Smooth muscle cell (in vitro differentiated cells): ENCODE results near the gene TSPAN2. TPM values are rescaled to one million over a fixed set of nuclear protein-coding genes. Genes with fewer than 3 reads are reported as not detected.

ENCODE experiments used
- DNase-seq: peaks from one replicate; lab custom pipeline; 2025; ENCODE audit not compliant: unreplicated experiment; lab: John Stamatoyannopoulos, UW
- H2AFZ ChIP-seq: fragments of 200-600 bp; sonication (generic); 2 replicates; pipeline ENCODE4 v1.6.0; 2016; ENCODE audit warnings: antibody characterized with exemption, low read depth, mild to moderate bottlenecking
- H3F3A ChIP-seq: fragments of 200-600 bp; sonication (generic); 2 replicates; pipeline ENCODE4 v1.6.0; 2017; ENCODE audit warnings: antibody characterized with exemption, low read depth
- H3K27ac ChIP-seq: fragments of 200-600 bp; sonication (generic); 2 replicates; pipeline ENCODE4 v1.5.1; 2016; ENCODE audit warnings: low read depth, mild to moderate bottlenecking
- H3K27me3 ChIP-seq: fragments of 200-600 bp; sonication (generic); 2 replicates; pipeline ENCODE4 v1.6.1; 2016; ENCODE audit warnings: low read depth, mild to moderate bottlenecking
- H3K36me3 ChIP-seq: fragments of 200-600 bp; sonication (generic); 2 replicates; pipeline ENCODE4 v1.5.1; 2016; ENCODE audit warnings: low read depth
- H3K4me1 ChIP-seq: fragments of 200-600 bp; sonication (generic); 2 replicates; pipeline ENCODE4 v1.5.1; 2016; ENCODE audit warnings: low read depth
- H3K4me2 ChIP-seq: fragments of 200-600 bp; sonication (generic); 2 replicates; pipeline ENCODE4 v1.6.0; 2016; ENCODE audit warnings: mild to moderate bottlenecking
- H3K4me3 ChIP-seq: fragments of 200-600 bp; sonication (generic); 2 replicates; pipeline ENCODE4 v1.5.1; 2016; ENCODE audit warnings: mild to moderate bottlenecking
- H3K79me2 ChIP-seq: fragments of 200-600 bp; sonication (generic); 2 replicates; pipeline ENCODE4 v1.6.0; 2016; ENCODE audit warnings: low read depth, mild to moderate bottlenecking
- H3K9ac ChIP-seq: fragments of 200-600 bp; sonication (generic); 2 replicates; pipeline ENCODE4 v1.6.0; 2016; ENCODE audit warnings: low read depth
- H3K9me3 ChIP-seq: fragments of 200-600 bp; sonication (generic); replicated peaks from 2 replicates; pipeline ENCODE4 v1.5.1; 2016; ENCODE audit warnings: low read depth
- H4K20me1 ChIP-seq: fragments of 200-600 bp; sonication (generic); 2 replicates; pipeline ENCODE4 v1.6.0; 2016; ENCODE audit warnings: low read depth
- WGBS: methylation state at CpG from one replicate; pipeline ENCODE4 v1.1.7; 2016; ENCODE audit warnings: low lambda C conversion rate; 5-methylcytosine and 5-hydroxymethylcytosine counted together
- polyA plus RNA-seq: library from polyadenylated mRNA; unstranded; fragments of >200 nt; fragmentation: Nextera tagmentation; extraction: Ambion mirVana; gene quantifications from 2 replicates; pipeline ENCODE4 v1.2.1, GENCODE V29; 2016
- total RNA-seq: library from RNA; depleted of rRNA; stranded (reverse); fragments of >200 nt; gene quantifications from 2 replicates; pipeline ENCODE4 v1.2.3, GENCODE V29; 2014
- TF ChIP-seq, protein P1 (sequence below): fragments of 200-600 bp; sonication (generic); IDR thresholded peaks from 2 replicates; pipeline ENCODE4 v1.5.1; 2017; ENCODE audit warnings: borderline replicate concordance, mild to moderate bottlenecking, antibody characterized with exemption; ENCODE audit not compliant: insufficient read depth, poor library complexity, severe bottlenecking

Gene TSPAN2
- total and polyA plus RNA-seq, 2 experiments from 2014 or later, result 13.8 to 17.4 TPM

DNA sequence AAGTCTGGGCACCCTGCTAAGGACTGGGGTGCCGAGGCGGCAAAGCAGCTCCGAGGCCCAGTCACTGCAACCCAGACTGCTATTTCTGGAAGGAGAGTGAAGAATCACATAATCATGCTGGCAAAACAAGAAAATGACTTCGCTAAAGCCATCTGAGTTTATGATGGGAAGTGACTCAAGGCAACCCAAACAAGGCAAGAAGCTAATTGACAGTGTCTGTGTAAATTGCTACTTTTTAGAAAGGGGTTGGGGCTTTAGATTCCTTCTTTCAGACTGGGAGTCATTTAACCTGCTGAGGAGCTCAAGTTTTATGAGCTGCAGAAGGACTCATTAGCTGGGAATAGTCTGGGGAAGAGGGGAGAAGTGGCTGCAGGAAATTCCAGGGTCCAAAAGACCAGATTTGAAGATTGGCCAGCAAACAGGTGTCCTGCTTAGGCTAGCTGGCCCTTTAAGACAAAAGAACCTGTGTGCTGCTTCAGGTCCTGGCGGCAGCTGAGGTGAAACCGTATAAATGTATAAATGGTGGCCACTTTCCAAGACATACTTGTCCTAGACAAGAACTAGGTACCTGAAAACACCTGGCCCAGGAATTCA, 31.5 kb downstream of the TSPAN2 start:
- peak overlapping the region; percentile 73 for H3K4me2 ChIP-seq
- DNase-seq, result no peak
- H3K27me3 ChIP-seq, result no peaks in the 10 kb centered on the region
- TF ChIP-seq, protein P1, sequence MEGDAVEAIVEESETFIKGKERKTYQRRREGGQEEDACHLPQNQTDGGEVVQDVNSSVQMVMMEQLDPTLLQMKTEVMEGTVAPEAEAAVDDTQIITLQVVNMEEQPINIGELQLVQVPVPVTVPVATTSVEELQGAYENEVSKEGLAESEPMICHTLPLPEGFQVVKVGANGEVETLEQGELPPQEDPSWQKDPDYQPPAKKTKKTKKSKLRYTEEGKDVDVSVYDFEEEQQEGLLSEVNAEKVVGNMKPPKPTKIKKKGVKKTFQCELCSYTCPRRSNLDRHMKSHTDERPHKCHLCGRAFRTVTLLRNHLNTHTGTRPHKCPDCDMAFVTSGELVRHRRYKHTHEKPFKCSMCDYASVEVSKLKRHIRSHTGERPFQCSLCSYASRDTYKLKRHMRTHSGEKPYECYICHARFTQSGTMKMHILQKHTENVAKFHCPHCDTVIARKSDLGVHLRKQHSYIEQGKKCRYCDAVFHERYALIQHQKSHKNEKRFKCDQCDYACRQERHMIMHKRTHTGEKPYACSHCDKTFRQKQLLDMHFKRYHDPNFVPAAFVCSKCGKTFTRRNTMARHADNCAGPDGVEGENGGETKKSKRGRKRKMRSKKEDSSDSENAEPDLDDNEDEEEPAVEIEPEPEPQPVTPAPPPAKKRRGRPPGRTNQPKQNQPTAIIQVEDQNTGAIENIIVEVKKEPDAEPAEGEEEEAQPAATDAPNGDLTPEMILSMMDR, result no peak
- H4K20me1 ChIP-seq, result no peaks in the 10 kb centered on the region
- no peak overlapping the region for H3K4me3 ChIP-seq
- peak overlapping the region; percentile 42 for H3K27ac ChIP-seq
- H3K9ac ChIP-seq, result no peak overlapping the region
- H3K79me2 ChIP-seq, result no peaks in the 10 kb centered on the region
- no peaks in the 10 kb centered on the region for H3K36me3 ChIP-seq
- no peak overlapping the region for H2AFZ ChIP-seq
- H3K9me3 ChIP-seq, result no peaks in the 10 kb centered on the region
- 44% methylated on average over 6 of the region's 6 CpGs for WGBS
- H3F3A ChIP-seq, result peaks cover 11% of the 10 kb centered on the region
- peaks cover 16% of the 10 kb centered on the region for H3K4me1 ChIP-seq

DNA sequence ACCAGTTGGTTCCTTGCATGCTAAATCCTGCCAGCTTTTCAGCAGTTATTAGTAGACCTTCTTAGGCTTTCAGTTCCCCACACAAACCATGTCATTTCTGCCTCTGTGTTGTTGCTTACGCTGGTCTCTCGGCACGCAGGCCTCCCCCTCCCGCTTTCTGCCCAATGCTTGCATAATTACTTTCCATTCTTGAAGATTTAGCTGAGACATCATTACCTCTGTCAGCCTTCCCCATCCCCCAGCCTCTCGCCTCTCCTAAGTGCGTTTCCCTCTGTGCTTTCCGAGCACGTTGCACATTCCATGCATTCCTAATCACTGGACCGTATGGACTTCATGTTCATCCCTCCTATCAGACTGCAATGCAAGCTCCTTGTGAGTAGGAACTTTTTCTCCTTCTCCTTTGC, 32.9 kb downstream of the TSPAN2 start:
- H4K20me1 ChIP-seq, result no peaks in the 10 kb centered on the region
- H3K9me3 ChIP-seq, result no peaks in the 10 kb centered on the region
- WGBS, result under 1% methylated on average over 9 of the region's 9 CpGs
- no peak overlapping the region for H2AFZ ChIP-seq
- peak overlapping the region; percentile 11 for H3K4me3 ChIP-seq
- H3K79me2 ChIP-seq, result no peaks in the 10 kb centered on the region
- TF ChIP-seq, protein P1, result no peak
- no peaks in the 10 kb centered on the region for H3K27me3 ChIP-seq
- H3K36me3 ChIP-seq, result no peaks in the 10 kb centered on the region
- peaks cover 16% of the 10 kb centered on the region for H3K4me1 ChIP-seq
- H3K9ac ChIP-seq, result peak overlapping the region; percentile 17
- DNase-seq, result no peak
- peak overlapping the region; percentile 36 for H3K27ac ChIP-seq
- peak overlapping the region; percentile 73 for H3K4me2 ChIP-seq
- H3F3A ChIP-seq, result peaks cover 11% of the 10 kb centered on the region

DNA sequence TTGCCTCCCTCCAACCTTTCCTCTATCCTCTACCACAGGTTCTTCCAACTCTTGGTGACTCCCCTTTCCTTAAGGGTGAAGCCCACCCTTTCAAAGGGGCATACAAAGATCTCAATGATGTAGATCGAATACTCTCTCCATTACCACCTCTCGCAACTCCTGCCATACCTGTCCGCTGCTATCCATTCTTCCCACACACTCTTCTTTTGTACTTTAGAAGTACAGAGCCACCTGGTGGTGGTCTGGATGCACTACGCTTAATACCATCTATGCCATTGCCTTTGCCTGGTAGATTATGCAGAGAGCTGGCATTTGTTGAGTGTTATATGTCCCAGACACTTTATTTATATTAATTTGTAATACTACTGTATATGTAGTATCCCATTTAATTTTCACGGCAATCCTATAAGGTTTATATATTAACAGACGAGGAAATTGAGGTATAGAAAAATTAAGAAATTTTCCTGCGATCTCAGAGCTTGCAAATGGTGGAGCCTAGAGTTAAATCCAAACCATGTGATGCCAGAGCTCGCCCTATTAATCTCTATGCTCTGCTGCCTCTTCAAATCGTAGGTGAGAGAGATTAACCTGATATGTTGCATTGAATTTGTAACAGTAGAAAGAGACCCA, 36.7 kb downstream of the TSPAN2 start:
- WGBS, result 37% methylated on average over 9 of the region's 9 CpGs
- H3K27ac ChIP-seq, result no peak overlapping the region
- no peak overlapping the region for H3K9ac ChIP-seq
- TF ChIP-seq, protein P1, result peak; percentile 79
- no peak overlapping the region for H2AFZ ChIP-seq
- H4K20me1 ChIP-seq, result no peaks in the 10 kb centered on the region
- H3F3A ChIP-seq, result peaks cover 8% of the 10 kb centered on the region
- H3K4me3 ChIP-seq, result no peak overlapping the region
- H3K79me2 ChIP-seq, result no peaks in the 10 kb centered on the region
- no peaks in the 10 kb centered on the region for H3K27me3 ChIP-seq
- H3K36me3 ChIP-seq, result no peaks in the 10 kb centered on the region
- no peak for DNase-seq
- H3K4me1 ChIP-seq, result peaks cover 16% of the 10 kb centered on the region
- H3K4me2 ChIP-seq, result no peak overlapping the region
- H3K9me3 ChIP-seq, result no peaks in the 10 kb centered on the region

DNA sequence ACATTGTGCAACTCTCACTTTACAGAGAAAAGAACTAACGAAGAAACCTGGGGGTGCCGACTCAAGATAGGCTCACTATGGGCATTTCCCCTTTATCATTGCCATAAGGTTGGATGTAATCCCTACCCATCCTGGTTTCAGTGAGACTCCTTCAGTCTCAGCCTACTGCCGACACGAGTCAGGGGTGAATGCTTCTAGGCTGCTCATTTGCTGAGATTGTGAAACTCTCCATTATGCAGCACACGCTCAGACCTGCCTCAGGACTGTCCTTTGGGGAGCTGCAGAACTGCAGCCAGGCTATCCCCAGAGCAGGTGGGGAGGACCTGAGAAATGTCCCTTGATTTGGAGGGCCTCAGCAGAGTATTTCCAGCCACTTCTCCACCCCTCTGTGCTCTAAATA, 37.5 kb downstream of the TSPAN2 start:
- TF ChIP-seq, protein P1, result no peak
- Histone ChIP-seq H4K20me1 (no peaks in the 10 kb centered on the region), H3K79me2 (no peaks in the 10 kb centered on the region), H3K9ac (no peak overlapping the region), H3K27me3 (no peaks in the 10 kb centered on the region), H3K27ac (no peak overlapping the region), H3K4me2 (no peak overlapping the region), H3F3A (peaks cover under 1% of the 10 kb centered on the region), H3K9me3 (no peaks in the 10 kb centered on the region), H3K36me3 (no peaks in the 10 kb centered on the region), H3K4me3 (no peak overlapping the region), H2AFZ (no peak overlapping the region), H3K4me1 (peaks cover 14% of the 10 kb centered on the region)
- no peak for DNase-seq
- WGBS, result 74% methylated on average over 5 of the region's 5 CpGs
